NT2/D1 (cell line): Measurements from ENCODE around the gene PTPRO.

Source experiments
- DNase-seq: peaks from one replicate; pipeline ENCODE4 v3.0.0-alpha.2; 2011; ENCODE audit warnings: low read depth, low spot score
- H3K27me3 ChIP-seq: 2 replicates; pipeline ENCODE4 v1.6.0; 2011; ENCODE audit warnings: mild to moderate bottlenecking; ENCODE audit not compliant: insufficient read length, insufficient read depth
- H3K36me3 ChIP-seq: 2 replicates; pipeline ENCODE4 v1.6.1; 2011; ENCODE audit warnings: mild to moderate bottlenecking, low read length, mixed read lengths; ENCODE audit not compliant: insufficient read depth, insufficient read length
- H3K4me1 ChIP-seq: 2 replicates; pipeline ENCODE4 v1.5.1; 2011; ENCODE audit not compliant: insufficient read depth, insufficient read length
- H3K4me3 ChIP-seq: 2 replicates; pipeline ENCODE4 v1.5.1; 2011; ENCODE audit warnings: low read depth; ENCODE audit not compliant: insufficient read length
- H3K9ac ChIP-seq: 2 replicates; pipeline ENCODE4 v1.6.0; 2011; ENCODE audit warnings: low read depth; ENCODE audit not compliant: insufficient read length
- H3K9me3 ChIP-seq: 2 replicates; pipeline ENCODE4 v1.5.1; 2011; ENCODE audit warnings: mild to moderate bottlenecking, low read length; ENCODE audit not compliant: insufficient read depth
- SUZ12 ChIP-seq: IDR thresholded peaks from 2 replicates; pipeline ENCODE4 v1.6.1; 2011; ENCODE audit not compliant: insufficient read length, insufficient read depth; ENCODE audit errors: extremely low read depth
- YY1 ChIP-seq: IDR thresholded peaks from 2 replicates; pipeline ENCODE4 v1.6.1; 2011; ENCODE audit not compliant: insufficient read length, insufficient read depth
- ZNF274 ChIP-seq: IDR thresholded peaks from 2 replicates; pipeline ENCODE4 v1.6.1; 2011; ENCODE audit warnings: mild to moderate bottlenecking, low read depth, low read length

Gene PTPRO

GRCh38 chr12:15590180-15590826 is 268.0 kb downstream of the PTPRO start:
- Histone ChIP-seq H3K9ac (peak overlapping the region; percentile 12), H3K4me1 (no peaks in the 10 kb centered on the region), H3K27me3 (no peaks in the 10 kb centered on the region), H3K9me3 (no peaks in the 10 kb centered on the region), H3K36me3 (no peaks in the 10 kb centered on the region), H3K4me3 (no peak overlapping the region)
- DNase-seq, result peak; percentile 80
- no peak for TF ChIP-seq SUZ12
- TF ChIP-seq YY1, result peak; percentile 76

GRCh38 chr12:15591811-15592210 is 269.5 kb downstream of the PTPRO start:
- Histone ChIP-seq H3K27me3 (no peaks in the 10 kb centered on the region), H3K36me3 (no peaks in the 10 kb centered on the region), H3K4me1 (no peaks in the 10 kb centered on the region), H3K9me3 (no peaks in the 10 kb centered on the region), H3K4me3 (no peak overlapping the region), H3K9ac (no peak overlapping the region)
- no peak for DNase-seq
- no peak for TF ChIP-seq SUZ12

- Histone ChIP-seq H3K4me3 (no peak overlapping the region), H3K9me3 (no peaks in the 10 kb centered on the region), H3K27me3 (no peaks in the 10 kb centered on the region), H3K9ac (no peak overlapping the region), H3K36me3 (no peaks in the 10 kb centered on the region), H3K4me1 (no peaks in the 10 kb centered on the region)
- no peak for DNase-seq
- TF ChIP-seq ZNF274, result no peak
- no peak for TF ChIP-seq SUZ12
- no peak for TF ChIP-seq YY1
Measured at GRCh38 chr12:15592934-15593333, 270.6 kb downstream of the PTPRO start.

GRCh38 chr12:15596174-15596573 is 273.9 kb downstream of the PTPRO start:
- Histone ChIP-seq H3K4me1 (no peaks in the 10 kb centered on the region), H3K9ac (no peak overlapping the region), H3K27me3 (no peaks in the 10 kb centered on the region), H3K36me3 (no peaks in the 10 kb centered on the region), H3K4me3 (no peak overlapping the region), H3K9me3 (no peaks in the 10 kb centered on the region)
- no peak for DNase-seq
- TF ChIP-seq SUZ12 (no peak), ZNF274 (no peak), YY1 (no peak)

- TF ChIP-seq YY1, result no peak
- no peaks in the 10 kb centered on the region for H3K36me3 ChIP-seq
- H3K9ac ChIP-seq, result no peak overlapping the region
- no peak overlapping the region for H3K4me3 ChIP-seq
- H3K4me1 ChIP-seq, result no peaks in the 10 kb centered on the region
- no peaks in the 10 kb centered on the region for H3K27me3 ChIP-seq
- DNase-seq, result no peak
- H3K9me3 ChIP-seq, result no peaks in the 10 kb centered on the region
Measured at GRCh38 chr12:15597125-15597830, 275.0 kb downstream of the PTPRO start.

- Histone ChIP-seq H3K9ac (no peak overlapping the region), H3K4me1 (no peaks in the 10 kb centered on the region), H3K27me3 (no peaks in the 10 kb centered on the region), H3K4me3 (no peak overlapping the region), H3K9me3 (no peaks in the 10 kb centered on the region), H3K36me3 (no peaks in the 10 kb centered on the region)
- no peak for DNase-seq
- TF ChIP-seq SUZ12, result no peak
- TF ChIP-seq ZNF274, result no peak
- no peak for TF ChIP-seq YY1
Measured at GRCh38 chr12:15599266-15600037, 277.1 kb downstream of the PTPRO start.

GRCh38 chr12:15600223-15600935 is 278.1 kb downstream of the PTPRO start:
- TF ChIP-seq ZNF274, result no peak
- no peak for TF ChIP-seq SUZ12
- no peak for TF ChIP-seq YY1
- DNase-seq, result no peak
- no peaks in the 10 kb centered on the region for H3K9me3 ChIP-seq
- no peaks in the 10 kb centered on the region for H3K36me3 ChIP-seq
- H3K9ac ChIP-seq, result no peak overlapping the region
- H3K4me3 ChIP-seq, result no peak overlapping the region
- no peaks in the 10 kb centered on the region for H3K27me3 ChIP-seq
- H3K4me1 ChIP-seq, result no peaks in the 10 kb centered on the region
